GM23338 (cell line): ENCODE data around the gene HMCN2. TPM values are rescaled to one million over a fixed set of nuclear protein-coding genes. Genes with fewer than 3 reads are reported as not detected.

Experiments
- ATAC-seq: fragments of 200-7000 bp; cut with Tn5 transposase; 3 replicates; pipeline ENCODE4 v1.9.1; 2020
- DNase-seq: peaks from one replicate; pipeline ENCODE4 v3.0.0-alpha.2; 2015; ENCODE audit warnings: low spot score
- H2AFZ ChIP-seq: fragments of 200-600 bp; sonication (generic); 2 replicates; pipeline ENCODE4 v1.8.0; 2016; ENCODE audit warnings: antibody characterized with exemption, mild to moderate bottlenecking, moderate library complexity
- H3F3A ChIP-seq: fragments of 200-600 bp; sonication (generic); replicated peaks from 2 replicates; pipeline ENCODE4 v1.8.0; 2017; ENCODE audit warnings: antibody characterized with exemption, mixed run types, low read depth
- H3K27ac ChIP-seq: fragments of 200-600 bp; sonication (generic); 2 replicates; pipeline ENCODE4 v1.6.1; 2016; ENCODE audit warnings: low read depth
- H3K27me3 ChIP-seq: fragments of 200-600 bp; sonication (generic); 2 replicates; pipeline ENCODE4 v1.8.0; 2016; ENCODE audit warnings: mild to moderate bottlenecking, mixed run types, moderate library complexity; ENCODE audit not compliant: insufficient read depth
- H3K36me3 ChIP-seq: fragments of 200-600 bp; sonication (generic); 2 replicates; pipeline ENCODE4 v1.8.0; 2016; ENCODE audit warnings: mild to moderate bottlenecking; ENCODE audit not compliant: insufficient read depth
- H3K4me1 ChIP-seq: fragments of 200-600 bp; sonication (generic); 2 replicates; pipeline ENCODE4 v1.8.0; 2016; ENCODE audit warnings: mild to moderate bottlenecking, moderate library complexity; ENCODE audit not compliant: insufficient read depth
- H3K4me2 ChIP-seq: fragments of 200-600 bp; sonication (generic); 2 replicates; pipeline ENCODE4 v1.7.1; 2017; ENCODE audit warnings: mixed run types
- H3K4me3 ChIP-seq: fragments of 200-600 bp; sonication (generic); 2 replicates; pipeline ENCODE4 v1.6.1; 2016; ENCODE audit warnings: mixed run types
- H3K79me2 ChIP-seq: fragments of 200-600 bp; sonication (generic); replicated peaks from 2 replicates; pipeline ENCODE4 v1.8.0; 2017; ENCODE audit warnings: mild to moderate bottlenecking; ENCODE audit not compliant: insufficient read depth
- H3K9me2 ChIP-seq: fragments of 200-600 bp; sonication (generic); 2 replicates; pipeline ENCODE4 v1.8.0; 2017; ENCODE audit not compliant: insufficient read depth
- H4K20me1 ChIP-seq: fragments of 200-600 bp; sonication (generic); replicated peaks from 2 replicates; pipeline ENCODE4 v1.8.0; 2017; ENCODE audit warnings: mild to moderate bottlenecking; ENCODE audit not compliant: insufficient read depth
- H3K27ac Mint-ChIP-seq: 2 replicates; pipeline ENCODE4 v1.8.0; 2020; ENCODE audit warnings: inconsistent platforms, mild to moderate bottlenecking, moderate library complexity, mixed read lengths
- H3K27me3 Mint-ChIP-seq: 3 replicates; pipeline ENCODE4 v1.8.0; 2022; ENCODE audit warnings: low read depth, mild to moderate bottlenecking, moderate library complexity, mixed read lengths, inconsistent platforms; ENCODE audit not compliant: insufficient read depth, poor library complexity
- H3K36me3 Mint-ChIP-seq: 3 replicates; pipeline ENCODE4 v1.8.0; 2021; ENCODE audit warnings: low read depth, mild to moderate bottlenecking, inconsistent platforms, moderate library complexity, mixed read lengths
- H3K4me1 Mint-ChIP-seq: 3 replicates; pipeline ENCODE4 v1.8.0; 2020; ENCODE audit warnings: mild to moderate bottlenecking, inconsistent platforms, mixed read lengths
- H3K4me3 Mint-ChIP-seq: 3 replicates; pipeline ENCODE4 v1.8.0; 2021; ENCODE audit warnings: moderate library complexity, mild to moderate bottlenecking, inconsistent platforms, mixed read lengths
- H3K9me3 Mint-ChIP-seq: 3 replicates; pipeline ENCODE4 v1.8.0; 2020; ENCODE audit warnings: moderate library complexity, mild to moderate bottlenecking, inconsistent platforms, mixed read lengths
- CREB1 ChIP-seq: fragments of 250-450 bp; sonication (Bioruptor Pico); IDR thresholded peaks from 2 replicates; pipeline ENCODE4 v1.5.0; 2020; ENCODE audit warnings: low read depth, mild to moderate bottlenecking, moderate library complexity
- EZH2phosphoT487 ChIP-seq: fragments of 200-600 bp; sonication (generic); IDR thresholded peaks from one replicate; pipeline ENCODE4 v1.8.1; 2018; ENCODE audit warnings: antibody characterized with exemption; ENCODE audit not compliant: unreplicated experiment
- POLR2AphosphoS5 ChIP-seq: IDR thresholded peaks from 2 replicates; pipeline ENCODE4 v1.6.1; 2016; ENCODE audit warnings: antibody characterized with exemption, low read depth
- STAT1 ChIP-seq: IDR thresholded peaks from one replicate; pipeline ENCODE4 v1.6.1; 2016; ENCODE audit warnings: antibody characterized with exemption; ENCODE audit not compliant: unreplicated experiment
- polyA plus RNA-seq: library from polyadenylated mRNA; unstranded; fragments of >200 nt; fragmentation: Nextera tagmentation; extraction: Ambion mirVana; gene quantifications from 2 replicates; pipeline ENCODE4 v1.2.1, GENCODE V29; 2016
- total RNA-seq: library from RNA; depleted of rRNA; stranded (reverse); fragments of >200 nt; shearing (Covaris generic); gene quantifications from 2 replicates; pipeline ENCODE4 v1.2.3, GENCODE V29; 2014
- TF ChIP-seq, protein P1 (sequence below): fragments of 250-450 bp; sonication (Bioruptor Pico); IDR thresholded peaks from 2 replicates; pipeline ENCODE4 v1.5.0; 2020; ENCODE audit warnings: mild to moderate bottlenecking, moderate library complexity
- TF ChIP-seq, protein P2 (sequence below): IDR thresholded peaks from one replicate; pipeline ENCODE4 v1.6.1; 2018; ENCODE audit warnings: antibody characterized with exemption; ENCODE audit not compliant: unreplicated experiment
- TF ChIP-seq, protein P3 (sequence below), 2 experiments: fragments of 200-600 bp in 1 of 2; sonication (generic) in 1 of 2; conservative IDR thresholded peaks; 2 replicates each; pipeline versions ENCODE4 v1.5.1 to v1.6.1; 2016 to 2017; ENCODE audit warnings: antibody characterized with exemption in 2 of 2, low read depth in 2 of 2, mild to moderate bottlenecking in 2 of 2, moderate library complexity in 1 of 2

HMCN2 gene
- total and polyA plus RNA-seq, 2 experiments from 2014 or later: 1.3 to 4.7 TPM

DNA sequence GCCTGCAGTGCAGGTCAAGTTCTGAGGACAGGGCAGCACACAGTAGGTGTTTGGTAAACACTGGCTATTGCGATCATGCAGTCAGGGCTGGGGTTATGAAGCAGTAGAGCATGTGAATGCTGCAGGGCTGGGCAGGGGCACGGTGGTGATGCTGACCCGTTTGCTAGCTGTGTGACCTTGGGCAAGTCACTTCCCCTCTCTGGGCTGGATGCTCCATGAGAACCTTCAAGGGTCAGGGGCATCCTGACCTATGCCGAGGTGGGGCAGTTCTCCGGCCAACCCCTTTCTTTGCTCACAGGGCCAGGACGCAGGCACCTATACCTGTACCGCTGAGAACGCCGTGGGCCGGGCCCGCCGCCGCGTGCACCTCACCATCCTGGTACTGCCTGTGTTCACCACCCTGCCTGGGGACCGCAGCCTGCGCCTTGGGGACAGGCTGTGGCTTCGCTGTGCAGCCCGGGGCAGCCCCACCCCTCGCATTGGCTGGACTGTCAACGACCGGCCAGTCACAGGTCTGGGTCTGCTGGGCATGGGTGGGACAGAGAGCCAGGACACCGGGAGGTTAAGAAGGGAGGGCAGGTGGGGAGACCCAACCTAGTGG, 140.2 kb downstream of the HMCN2 start (continued):
- TF ChIP-seq, protein P1, sequence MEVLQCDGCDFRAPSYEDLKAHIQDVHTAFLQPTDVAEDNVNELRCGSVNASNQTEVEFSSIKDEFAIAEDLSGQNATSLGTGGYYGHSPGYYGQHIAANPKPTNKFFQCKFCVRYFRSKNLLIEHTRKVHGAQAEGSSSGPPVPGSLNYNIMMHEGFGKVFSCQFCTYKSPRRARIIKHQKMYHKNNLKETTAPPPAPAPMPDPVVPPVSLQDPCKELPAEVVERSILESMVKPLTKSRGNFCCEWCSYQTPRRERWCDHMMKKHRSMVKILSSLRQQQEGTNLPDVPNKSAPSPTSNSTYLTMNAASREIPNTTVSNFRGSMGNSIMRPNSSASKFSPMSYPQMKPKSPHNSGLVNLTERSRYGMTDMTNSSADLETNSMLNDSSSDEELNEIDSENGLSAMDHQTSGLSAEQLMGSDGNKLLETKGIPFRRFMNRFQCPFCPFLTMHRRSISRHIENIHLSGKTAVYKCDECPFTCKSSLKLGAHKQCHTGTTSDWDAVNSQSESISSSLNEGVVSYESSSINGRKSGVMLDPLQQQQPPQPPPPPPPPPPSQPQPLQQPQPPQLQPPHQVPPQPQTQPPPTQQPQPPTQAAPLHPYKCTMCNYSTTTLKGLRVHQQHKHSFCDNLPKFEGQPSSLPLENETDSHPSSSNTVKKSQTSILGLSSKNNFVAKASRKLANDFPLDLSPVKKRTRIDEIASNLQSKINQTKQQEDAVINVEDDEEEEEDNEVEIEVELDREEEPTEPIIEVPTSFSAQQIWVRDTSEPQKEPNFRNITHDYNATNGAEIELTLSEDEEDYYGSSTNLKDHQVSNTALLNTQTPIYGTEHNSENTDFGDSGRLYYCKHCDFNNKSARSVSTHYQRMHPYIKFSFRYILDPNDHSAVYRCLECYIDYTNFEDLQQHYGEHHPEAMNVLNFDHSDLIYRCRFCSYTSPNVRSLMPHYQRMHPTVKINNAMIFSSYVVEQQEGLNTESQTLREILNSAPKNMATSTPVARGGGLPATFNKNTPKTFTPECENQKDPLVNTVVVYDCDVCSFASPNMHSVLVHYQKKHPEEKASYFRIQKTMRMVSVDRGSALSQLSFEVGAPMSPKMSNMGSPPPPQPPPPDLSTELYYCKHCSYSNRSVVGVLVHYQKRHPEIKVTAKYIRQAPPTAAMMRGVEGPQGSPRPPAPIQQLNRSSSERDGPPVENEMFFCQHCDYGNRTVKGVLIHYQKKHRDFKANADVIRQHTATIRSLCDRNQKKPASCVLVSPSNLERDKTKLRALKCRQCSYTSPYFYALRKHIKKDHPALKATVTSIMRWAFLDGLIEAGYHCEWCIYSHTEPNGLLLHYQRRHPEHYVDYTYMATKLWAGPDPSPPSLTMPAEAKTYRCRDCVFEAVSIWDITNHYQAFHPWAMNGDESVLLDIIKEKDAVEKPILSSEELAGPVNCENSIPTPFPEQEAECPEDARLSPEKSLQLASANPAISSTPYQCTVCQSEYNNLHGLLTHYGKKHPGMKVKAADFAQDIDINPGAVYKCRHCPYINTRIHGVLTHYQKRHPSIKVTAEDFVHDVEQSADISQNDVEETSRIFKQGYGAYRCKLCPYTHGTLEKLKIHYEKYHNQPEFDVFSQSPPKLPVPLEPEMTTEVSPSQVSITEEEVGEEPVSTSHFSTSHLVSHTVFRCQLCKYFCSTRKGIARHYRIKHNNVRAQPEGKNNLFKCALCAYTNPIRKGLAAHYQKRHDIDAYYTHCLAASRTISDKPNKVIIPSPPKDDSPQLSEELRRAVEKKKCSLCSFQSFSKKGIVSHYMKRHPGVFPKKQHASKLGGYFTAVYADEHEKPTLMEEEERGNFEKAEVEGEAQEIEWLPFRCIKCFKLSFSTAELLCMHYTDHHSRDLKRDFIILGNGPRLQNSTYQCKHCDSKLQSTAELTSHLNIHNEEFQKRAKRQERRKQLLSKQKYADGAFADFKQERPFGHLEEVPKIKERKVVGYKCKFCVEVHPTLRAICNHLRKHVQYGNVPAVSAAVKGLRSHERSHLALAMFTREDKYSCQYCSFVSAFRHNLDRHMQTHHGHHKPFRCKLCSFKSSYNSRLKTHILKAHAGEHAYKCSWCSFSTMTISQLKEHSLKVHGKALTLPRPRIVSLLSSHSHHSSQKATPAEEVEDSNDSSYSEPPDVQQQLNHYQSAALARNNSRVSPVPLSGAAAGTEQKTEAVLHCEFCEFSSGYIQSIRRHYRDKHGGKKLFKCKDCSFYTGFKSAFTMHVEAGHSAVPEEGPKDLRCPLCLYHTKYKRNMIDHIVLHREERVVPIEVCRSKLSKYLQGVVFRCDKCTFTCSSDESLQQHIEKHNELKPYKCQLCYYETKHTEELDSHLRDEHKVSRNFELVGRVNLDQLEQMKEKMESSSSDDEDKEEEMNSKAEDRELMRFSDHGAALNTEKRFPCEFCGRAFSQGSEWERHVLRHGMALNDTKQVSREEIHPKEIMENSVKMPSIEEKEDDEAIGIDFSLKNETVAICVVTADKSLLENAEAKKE: no peak
- no peak for TF ChIP-seq CREB1
- no peak for TF ChIP-seq EZH2phosphoT487
- TF ChIP-seq, protein P2, sequence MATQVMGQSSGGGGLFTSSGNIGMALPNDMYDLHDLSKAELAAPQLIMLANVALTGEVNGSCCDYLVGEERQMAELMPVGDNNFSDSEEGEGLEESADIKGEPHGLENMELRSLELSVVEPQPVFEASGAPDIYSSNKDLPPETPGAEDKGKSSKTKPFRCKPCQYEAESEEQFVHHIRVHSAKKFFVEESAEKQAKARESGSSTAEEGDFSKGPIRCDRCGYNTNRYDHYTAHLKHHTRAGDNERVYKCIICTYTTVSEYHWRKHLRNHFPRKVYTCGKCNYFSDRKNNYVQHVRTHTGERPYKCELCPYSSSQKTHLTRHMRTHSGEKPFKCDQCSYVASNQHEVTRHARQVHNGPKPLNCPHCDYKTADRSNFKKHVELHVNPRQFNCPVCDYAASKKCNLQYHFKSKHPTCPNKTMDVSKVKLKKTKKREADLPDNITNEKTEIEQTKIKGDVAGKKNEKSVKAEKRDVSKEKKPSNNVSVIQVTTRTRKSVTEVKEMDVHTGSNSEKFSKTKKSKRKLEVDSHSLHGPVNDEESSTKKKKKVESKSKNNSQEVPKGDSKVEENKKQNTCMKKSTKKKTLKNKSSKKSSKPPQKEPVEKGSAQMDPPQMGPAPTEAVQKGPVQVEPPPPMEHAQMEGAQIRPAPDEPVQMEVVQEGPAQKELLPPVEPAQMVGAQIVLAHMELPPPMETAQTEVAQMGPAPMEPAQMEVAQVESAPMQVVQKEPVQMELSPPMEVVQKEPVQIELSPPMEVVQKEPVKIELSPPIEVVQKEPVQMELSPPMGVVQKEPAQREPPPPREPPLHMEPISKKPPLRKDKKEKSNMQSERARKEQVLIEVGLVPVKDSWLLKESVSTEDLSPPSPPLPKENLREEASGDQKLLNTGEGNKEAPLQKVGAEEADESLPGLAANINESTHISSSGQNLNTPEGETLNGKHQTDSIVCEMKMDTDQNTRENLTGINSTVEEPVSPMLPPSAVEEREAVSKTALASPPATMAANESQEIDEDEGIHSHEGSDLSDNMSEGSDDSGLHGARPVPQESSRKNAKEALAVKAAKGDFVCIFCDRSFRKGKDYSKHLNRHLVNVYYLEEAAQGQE: no peak

DNA sequence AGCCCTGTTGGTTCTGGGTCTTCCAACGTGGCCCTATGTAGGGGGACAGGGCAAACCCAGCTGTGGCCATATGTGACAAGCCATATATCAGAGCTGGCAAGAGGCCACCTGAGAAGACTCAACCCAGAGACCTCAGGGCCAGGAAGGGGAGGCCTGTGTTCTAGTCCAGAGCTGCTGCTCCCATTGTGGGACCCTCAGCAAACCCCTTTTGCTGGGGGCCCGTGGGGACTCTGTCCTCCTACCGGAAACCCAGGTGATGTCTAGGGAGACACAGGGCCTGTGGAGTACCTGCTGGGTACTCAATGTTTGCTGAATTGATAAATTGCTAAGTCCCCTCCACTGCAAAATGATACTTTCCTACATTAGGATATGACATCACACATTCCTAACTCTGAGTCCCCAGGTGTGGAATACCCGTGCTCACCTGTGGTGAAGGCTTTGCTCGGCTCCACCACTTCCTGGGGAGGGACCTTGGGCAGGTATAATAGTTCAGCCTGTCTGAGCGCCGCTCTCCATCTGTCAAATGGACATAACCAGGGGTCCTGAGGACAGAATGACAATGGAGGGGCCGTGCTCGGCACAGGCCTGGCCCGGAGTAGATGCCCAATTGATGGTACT, 140.8 kb downstream of the HMCN2 start:
- no peaks in the 10 kb centered on the region for H3K36me3 ChIP-seq
- no peak overlapping the region for H3K4me2 ChIP-seq
- Mint-ChIP-seq H3K4me3 (no peak overlapping the region), H3K9me3 (no peaks in the 10 kb centered on the region), H3K36me3 (peaks cover 4% of the 10 kb centered on the region; the same call in 2 of the 3 replicates), H3K4me1 (0 out of 3 replicates have a peak, but pooled peaks cover 2% of the 10 kb centered on the region), H3K27me3 (peaks cover 3% of the 10 kb centered on the region), H3K27ac (no peak overlapping the region)
- H3K27ac ChIP-seq: no peak overlapping the region
- no peaks in the 10 kb centered on the region for H3K79me2 ChIP-seq
- no peaks in the 10 kb centered on the region for H3K9me2 ChIP-seq
- no peaks in the 10 kb centered on the region for H3K27me3 ChIP-seq
- DNase-seq (no peak), ATAC-seq (no peak)
- no peak overlapping the region for H2AFZ ChIP-seq
- H3K4me1 ChIP-seq: no peaks in the 10 kb centered on the region
- no peak overlapping the region for H3K4me3 ChIP-seq
- H3F3A ChIP-seq: no peaks in the 10 kb centered on the region
- TF ChIP-seq POLR2AphosphoS5 (no peak), STAT1 (no peak)
- TF ChIP-seq, protein P3, sequence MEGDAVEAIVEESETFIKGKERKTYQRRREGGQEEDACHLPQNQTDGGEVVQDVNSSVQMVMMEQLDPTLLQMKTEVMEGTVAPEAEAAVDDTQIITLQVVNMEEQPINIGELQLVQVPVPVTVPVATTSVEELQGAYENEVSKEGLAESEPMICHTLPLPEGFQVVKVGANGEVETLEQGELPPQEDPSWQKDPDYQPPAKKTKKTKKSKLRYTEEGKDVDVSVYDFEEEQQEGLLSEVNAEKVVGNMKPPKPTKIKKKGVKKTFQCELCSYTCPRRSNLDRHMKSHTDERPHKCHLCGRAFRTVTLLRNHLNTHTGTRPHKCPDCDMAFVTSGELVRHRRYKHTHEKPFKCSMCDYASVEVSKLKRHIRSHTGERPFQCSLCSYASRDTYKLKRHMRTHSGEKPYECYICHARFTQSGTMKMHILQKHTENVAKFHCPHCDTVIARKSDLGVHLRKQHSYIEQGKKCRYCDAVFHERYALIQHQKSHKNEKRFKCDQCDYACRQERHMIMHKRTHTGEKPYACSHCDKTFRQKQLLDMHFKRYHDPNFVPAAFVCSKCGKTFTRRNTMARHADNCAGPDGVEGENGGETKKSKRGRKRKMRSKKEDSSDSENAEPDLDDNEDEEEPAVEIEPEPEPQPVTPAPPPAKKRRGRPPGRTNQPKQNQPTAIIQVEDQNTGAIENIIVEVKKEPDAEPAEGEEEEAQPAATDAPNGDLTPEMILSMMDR (conservative IDR thresholded peaks at IDR 0.05; ENCODE audit: low read depth in 2 of 2): no peak
- H4K20me1 ChIP-seq: no peaks in the 10 kb centered on the region
